Stimulated activated CD4-positive, alpha-beta T cell treated with anti-CD3 and anti-CD28 coated beads, Interleukin-1b, Interleukin-23, amount 100 ng/mL, for 48 hours (primary cell): ENCODE results near the gene HSPG2.
"Not testable (repeated sequence)": the region's sequence is repeated elsewhere in the genome, so short reads cannot be mapped to it uniquely, and the experiment has no call there.

Experiments
- DNase-seq: peaks from one replicate; pipeline ENCODE4 v3.0.0-alpha.2; 2020

The HSPG2 gene

DNA sequence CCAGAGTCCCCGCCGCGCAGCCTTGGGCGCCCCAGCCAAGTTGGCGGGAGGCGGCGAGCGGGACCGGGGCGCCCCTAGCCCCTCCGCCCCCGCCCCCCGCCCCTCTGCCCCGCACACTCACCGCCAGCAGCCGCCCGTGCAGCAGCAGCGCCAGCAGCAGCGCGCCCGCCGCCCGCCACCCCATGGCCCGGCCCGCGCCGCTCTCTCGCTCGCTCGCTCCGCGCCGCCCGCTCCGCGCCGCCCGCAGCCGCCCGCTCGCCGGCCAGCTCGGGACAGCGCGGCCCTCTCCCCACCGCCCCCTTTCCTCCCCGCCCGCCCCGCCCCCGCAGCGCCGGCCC is at the start of gene HSPG2:
TSS of gene HSPG2 (minus strand) at position 277 of the 338 bp plus-strand sequence. CDS start at position 184, 93 bp downstream.
- DNase-seq: no peak

DNA sequence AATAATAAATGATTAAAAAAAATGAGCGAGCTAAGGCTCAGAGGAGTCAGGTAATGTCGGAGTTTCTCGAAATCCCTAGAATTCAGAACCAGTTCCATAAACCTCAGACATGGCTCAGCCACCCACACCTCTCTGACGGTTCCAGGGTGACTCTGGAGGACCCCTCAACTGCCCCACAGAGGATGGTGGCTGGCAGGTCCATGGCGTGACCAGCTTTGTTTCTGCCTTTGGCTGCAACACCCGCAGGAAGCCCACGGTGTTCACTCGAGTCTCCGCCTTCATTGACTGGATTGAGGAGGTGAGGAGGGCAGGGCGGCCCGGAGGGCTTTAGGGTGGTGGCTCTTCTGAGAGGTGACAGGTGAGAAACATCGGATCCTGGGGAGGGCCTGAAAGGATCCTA is 49.3 kb upstream of the HSPG2 start:
- DNase-seq: not testable (repeated sequence)

DNA sequence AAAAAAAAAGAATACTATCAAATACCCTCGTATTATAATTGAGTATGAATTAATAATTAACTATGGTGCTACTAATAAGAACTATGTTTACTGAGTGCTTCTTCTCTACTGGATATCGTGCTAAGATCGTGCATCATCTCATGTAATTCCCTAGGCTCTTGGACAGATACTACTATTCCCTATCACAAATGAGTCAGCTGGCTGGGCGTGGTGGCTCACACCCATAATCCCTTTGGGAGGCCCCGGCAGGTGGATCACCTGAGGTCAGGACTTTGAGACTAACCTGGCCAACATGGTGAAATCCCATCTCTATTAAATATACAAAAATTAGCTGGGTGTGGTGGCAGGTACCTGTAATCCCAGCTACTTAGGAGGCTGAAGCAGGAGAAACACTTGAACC is 48.8 kb upstream of the HSPG2 start:
- DNase-seq: not testable (repeated sequence)

DNA sequence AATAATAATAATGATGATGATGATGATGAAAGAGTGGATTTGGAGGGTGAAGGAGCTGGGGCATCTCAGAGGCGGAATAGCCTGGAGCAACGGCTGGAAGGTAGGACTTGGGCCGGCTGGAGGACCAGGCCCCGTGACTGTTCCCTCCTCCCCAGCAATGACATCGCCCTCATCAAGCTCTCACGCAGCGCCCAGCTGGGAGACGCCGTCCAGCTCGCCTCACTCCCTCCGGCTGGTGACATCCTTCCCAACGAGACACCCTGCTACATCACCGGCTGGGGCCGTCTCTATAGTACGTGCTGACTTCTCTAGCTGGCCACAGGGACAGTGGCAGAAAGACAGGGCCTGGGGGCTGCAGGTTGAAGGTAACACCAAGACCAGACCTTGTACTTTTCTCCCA is 46.4 kb upstream of the HSPG2 start:
- DNase-seq: not testable (repeated sequence)

DNA sequence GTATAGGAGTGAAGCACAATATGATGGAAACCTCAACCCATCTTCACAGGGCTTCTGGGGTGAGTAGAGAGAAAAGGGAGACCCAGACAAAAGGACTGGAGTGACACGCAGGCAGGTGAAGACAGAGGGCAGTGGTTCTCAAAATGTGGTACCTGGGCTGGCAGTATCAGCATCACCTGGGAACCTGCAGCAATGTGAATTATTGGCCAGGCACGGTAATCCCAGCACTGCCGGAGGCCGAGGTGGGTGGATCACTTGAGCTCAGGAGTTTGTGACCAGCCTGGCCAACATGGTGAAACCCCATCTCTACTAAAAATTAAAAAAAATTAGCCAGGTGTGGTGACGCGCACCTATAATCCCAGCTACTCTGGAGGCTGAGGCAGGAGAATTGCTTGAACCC is 45.0 kb upstream of the HSPG2 start:
- not testable (repeated sequence) for DNase-seq

DNA sequence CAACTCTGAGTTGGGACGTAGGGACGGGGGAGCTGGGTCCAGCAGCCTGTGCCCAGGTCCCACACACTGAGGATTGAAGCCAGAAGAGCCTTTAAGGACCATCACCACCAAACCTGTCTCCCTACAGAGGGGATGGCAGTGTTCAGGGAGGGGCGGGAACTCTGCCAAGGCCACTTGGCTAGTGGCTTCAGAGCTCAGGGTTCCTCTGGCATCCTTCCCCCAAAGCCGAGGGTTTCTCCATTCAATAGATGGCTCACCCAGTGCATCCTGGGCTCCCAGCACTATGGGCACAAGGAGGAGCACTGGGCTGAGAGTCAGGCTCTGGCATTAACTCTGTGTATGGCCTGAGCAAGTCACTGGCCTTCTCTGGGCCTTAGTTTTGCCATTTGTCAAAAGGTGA is 44.1 kb upstream of the HSPG2 start:
- DNase-seq: not testable (repeated sequence)

DNA sequence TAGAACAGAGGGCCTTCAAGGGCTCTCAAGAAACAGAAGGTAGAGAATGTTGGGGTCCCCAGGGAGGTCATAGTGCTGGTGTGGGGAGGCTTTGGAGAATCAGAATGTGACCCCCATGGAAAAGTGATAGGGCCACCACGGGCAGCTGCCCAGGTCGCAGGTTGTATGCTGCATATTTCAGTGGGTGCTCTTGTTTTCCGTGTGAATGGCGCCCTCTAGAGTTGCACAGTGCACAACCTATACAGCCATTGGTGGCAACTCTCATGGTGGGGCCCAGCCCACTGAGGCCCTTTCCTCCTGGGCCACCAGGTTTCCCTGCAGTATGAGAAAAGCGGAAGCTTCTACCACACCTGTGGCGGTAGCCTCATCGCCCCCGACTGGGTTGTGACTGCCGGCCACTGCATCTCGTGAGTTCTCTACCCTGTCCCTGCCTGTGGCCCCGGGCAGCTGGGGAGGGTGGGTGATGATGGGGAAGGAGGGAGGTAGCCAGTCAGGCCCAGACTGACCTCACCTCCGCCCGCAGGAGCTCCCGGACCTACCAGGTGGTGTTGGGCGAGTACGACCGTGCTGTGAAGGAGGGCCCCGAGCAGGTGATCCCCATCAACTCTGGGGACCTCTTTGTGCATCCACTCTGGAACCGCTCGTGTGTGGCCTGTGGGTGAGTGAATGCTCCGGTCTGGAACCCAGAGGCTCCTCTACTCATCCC is 43.6 kb upstream of the HSPG2 start:
- not testable (repeated sequence) for DNase-seq

DNA sequence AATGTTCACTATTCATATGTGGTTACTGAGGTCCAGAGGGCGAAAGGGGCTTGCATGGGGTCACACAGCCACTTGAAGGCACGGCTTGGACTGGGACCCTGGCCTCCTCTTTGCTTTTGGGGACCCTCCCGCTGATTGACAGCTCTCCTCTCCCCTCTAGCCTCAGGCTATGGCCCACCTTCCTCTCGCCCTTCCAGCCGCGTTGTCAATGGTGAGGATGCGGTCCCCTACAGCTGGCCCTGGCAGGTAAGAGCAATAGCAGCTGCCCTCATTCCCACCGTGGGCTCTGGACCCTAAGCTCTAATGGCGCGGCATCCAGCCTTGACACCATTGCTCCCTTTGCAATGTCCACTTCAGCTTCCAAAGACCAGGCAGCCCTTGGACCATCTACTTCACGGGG is 41.1 kb upstream of the HSPG2 start:
- DNase-seq: not testable (repeated sequence)

DNA sequence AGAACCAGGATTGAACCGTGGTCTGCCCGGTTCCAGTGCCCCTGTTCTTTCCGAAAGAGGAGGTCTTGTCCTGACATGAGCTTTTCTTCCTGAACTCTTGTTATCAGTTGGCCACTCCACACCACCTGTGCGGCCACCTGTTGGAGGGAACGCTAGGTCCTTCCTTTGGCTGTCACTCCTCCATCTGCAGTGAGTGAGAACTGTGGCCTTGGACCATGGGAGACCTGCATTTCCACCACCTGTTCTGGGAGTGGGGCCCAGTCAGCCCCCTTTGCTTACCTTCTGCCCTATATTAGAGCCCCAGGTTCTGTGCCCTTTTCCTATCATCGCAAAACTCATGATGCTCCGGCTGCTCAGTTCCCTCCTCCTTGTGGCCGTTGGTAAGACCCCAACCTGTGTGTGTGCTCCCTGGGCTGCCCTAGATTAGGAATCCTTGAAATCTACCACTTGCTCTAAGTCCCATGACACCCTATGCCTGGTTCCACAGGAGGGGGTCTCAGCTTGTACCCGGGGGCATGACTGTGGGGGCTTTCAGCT is 39.7 kb upstream of the HSPG2 start, which contains the start of gene CELA3B:
TSS of gene CELA3B (plus strand) at position 320 of the 537 bp plus-strand sequence. CDS start at position 338, 18 bp downstream.
- DNase-seq: not testable (repeated sequence)

DNA sequence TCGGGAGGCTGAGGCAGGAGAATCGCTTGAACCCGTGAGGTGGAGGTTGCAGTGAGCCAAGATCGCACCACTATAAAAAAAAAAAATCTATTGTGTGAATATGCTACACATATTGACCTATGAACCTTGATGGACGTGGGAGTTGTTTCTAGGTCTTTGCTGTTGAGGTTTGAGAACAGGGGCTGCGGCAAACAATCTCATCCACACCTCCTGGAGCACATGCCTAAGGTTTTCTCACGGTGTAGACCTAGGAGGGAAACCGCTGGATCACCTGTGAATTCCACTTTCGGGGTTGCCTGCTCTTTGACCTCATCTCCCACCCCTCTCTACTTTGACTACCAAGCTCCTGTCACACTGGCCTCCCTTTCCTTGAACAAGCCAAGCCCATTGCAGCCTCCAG is 38.2 kb upstream of the HSPG2 start:
- DNase-seq: not testable (repeated sequence)

DNA sequence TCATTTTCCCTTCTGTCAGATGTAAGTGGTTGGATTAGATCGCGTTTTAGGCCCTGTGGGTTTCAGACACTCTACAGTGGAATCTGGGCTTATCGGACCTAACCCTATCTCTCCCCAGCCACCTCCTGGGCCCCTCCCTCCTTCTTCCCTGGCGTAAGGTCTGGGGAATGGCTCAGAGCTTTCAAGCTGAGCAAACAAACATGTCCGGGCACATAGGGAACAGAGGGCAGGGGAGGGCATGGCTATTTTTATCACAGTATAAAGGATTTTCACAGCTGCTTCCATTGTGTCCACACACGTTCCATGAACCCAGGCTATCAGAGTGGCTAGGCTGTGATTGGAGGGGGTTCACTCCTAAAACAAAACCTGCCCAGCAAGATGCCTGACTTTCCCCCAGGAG is 37.6 kb upstream of the HSPG2 start:
- DNase-seq: not testable (repeated sequence)

DNA sequence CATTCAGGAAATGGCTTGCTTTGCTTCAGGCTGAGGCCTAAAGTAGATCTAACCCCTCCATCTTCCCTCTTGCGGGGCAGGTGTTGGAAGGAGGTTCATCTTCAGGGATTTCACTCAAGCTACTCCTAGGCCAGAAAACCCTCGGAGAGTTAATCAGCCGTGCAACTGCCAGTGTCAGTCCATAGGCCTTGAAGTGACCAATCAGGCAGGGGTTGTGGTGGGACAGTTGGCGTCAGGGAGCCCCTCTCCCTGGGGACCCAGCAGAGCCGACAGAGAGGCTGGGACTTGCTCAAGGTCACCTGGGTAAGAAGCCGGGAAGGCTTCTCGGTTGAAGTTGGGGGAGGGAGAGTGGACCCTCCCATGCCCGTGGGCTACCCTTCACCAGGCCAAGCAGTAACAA is 36.8 kb upstream of the HSPG2 start:
- not testable (repeated sequence) for DNase-seq

DNA sequence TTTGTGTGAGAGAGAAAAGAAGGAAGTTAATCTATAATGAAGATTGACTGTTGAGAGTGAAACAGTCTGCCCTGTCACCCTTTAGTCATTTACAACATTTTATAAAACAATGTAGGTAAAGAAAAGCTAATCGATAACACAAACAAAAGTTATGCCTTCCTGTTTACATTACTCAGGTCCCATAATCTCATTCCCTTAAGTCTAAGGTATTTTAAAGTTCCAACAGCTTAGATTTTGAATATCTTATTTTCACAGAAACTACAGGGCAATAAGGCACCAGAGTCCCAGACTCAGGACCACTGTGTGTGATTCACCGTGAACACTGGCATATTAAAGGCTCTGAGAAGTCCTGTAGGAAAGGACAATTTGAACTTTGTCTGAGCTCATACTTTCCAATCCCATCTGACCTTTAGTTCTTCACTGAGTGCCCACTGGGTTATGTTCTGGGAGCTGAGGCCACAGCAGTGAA is 35.9 kb upstream of the HSPG2 start:
- not testable (repeated sequence) for DNase-seq

DNA sequence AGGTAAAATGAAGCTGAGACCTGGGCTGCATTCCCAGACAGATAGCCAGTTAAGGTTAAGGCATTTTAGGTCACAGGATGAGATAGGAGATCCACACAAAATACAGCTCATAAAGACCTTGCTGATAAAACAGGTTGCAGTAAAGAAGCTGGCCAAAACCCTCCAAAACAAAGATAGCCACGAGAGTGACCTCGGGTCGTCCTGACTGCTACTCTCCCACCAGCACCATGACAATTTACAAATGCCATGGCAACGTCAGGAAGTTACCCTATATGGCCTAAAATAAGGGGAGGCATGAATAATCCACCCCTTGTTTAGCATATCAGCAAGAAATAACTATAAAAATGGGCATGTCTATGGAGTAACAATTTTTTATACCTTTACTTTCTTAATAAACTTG is 33.4 kb upstream of the HSPG2 start:
- not testable (repeated sequence) for DNase-seq

DNA sequence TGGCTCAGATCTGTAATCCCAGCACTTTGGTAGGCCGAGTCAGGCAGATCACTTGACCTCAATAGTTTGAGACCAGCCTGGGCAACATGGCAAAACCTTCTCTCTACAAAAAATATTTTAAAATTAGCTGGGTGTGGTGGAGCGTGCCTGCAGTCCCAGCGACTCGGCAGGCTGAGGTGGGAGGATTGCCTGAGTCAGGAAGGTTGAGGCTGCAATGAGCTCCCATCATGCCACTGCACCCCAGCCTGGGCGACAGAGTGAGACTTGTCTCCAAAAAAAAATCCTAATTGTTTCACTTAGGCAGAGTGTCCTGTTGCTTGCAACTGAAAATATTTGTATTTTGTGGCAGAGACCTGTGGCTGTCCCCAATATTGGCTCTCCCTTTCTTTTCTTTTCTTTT is 32.0 kb upstream of the HSPG2 start:
- not testable (repeated sequence) for DNase-seq

DNA sequence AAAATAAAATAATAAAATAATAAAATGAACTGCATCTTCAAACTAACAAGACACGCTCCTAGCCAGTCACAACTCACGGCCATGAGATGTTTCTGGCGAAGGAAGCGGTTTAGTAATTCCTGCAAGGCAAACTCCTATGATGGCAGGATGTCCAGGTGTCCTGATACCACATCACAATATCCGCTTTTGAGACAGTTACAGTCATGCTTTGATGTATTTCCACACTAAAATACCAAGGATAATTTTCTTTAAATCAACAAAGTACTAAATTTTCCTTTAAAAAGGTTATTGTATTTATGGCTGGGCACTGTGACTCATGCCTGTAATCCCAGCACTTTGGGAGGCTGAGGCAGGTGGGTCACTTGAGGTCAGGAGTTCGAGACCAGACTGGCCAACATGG is 30.1 kb upstream of the HSPG2 start:
- not testable (repeated sequence) for DNase-seq

DNA sequence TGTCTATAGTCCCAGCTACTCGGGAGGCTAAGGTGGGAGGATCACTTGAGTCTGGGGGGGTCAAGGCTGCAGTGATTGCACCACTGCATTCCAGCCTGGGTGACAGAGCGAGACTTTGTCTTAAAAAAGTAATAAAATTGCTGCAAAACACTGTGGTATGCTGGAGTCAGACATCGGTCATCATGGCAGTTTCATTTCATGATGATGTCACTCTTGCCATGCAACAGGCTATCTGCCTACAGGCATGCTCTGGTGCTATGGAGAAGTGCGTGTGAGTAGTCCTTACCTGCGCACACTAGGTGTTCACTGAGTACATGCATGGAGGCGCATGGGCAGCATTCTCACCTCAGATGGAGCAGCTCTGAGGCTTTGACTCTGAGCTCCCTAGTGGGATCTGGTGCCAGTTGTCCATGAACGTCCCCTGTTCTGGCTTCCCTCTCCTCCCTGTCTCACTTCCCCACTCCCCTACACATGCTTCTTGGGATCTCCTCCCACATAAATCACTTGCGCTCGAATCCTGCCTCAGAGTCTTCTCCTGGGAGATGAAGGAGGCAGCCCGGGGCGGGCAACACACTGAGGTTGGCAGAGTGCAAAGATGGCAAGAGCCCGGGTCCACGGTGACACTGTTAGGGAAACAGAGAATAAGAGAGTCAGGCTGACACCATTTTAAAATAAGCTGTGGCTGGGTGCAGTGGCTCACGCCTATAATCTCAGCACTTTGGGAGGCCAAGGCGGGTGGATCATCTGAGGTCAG is 29.3 kb upstream of the HSPG2 start:
- peak; percentile 6 for DNase-seq

DNA sequence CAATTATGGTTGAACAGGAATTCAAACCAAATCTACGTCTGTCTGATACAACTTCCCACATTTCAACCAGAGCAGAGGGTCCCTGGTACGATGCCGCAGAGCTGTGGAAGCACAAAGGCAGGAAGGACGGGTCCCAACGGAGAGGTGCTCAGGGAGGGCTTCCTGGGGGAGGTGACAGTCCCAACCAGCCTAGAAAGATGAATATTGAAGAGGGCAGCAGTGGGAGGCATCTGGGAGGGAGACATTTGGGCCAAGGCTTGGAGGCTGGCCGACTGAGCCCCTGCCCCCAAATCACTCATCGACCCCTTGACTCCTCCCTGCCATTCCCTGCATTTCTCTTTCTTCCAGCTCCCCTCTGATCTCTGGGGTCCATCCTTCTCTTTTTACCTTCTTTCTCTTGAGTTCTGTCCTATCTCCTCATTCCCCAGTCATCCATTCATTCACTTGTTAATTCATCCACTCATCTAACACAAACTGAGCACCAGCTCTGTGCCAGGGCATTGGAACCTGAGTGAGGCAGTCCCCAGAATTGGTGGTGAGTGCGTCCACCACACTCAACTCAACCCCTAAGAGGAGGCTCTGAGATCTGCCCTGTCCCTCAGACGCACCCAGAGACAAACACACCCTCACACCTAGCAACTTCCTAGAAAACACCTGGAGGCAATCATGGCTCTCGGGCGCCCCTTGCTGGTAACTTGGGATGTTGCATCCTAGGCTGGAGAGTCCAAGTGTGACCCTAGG is 26.5 kb upstream of the HSPG2 start:
- peak; percentile 81 for DNase-seq

DNA sequence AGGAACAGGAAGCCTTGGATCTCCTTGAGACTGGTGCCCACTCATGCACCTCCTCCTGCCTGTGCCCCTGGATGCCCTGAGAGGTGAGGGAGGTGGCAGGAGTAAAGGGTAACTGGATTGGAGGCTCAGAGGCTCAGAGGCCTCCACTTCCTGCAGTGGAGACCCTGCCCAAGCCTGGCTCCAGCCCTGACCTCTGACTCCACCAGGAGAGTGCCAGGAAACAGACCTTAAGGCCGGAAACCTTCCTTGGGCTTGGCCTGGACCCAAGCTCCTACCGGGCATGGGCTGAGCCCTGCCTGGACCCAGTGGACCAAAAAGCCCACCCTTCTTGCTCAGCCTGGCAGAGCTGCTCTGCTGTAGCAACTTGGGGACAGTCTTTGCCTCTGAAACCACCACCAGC is 24.7 kb upstream of the HSPG2 start:
- DNase-seq: no peak

DNA sequence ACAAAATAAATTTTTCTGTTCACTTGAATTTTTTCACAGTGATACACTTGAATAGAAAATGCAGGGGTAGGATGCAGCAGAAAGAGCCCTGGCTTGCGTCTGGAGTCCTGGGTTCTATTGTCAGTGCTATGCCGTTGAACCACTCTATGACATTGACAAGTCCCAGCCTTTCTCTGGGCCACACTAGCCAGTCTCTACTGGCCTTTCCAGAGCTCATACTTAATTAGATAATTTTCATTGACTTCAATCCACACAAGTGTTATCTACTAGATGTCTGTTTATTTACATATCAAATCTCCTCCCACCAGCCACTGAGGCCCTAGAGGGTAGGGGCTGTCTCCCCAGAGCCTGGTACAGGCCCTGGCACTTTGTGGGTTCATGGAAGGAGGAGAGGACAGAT is 24.2 kb upstream of the HSPG2 start:
- no peak for DNase-seq

DNA sequence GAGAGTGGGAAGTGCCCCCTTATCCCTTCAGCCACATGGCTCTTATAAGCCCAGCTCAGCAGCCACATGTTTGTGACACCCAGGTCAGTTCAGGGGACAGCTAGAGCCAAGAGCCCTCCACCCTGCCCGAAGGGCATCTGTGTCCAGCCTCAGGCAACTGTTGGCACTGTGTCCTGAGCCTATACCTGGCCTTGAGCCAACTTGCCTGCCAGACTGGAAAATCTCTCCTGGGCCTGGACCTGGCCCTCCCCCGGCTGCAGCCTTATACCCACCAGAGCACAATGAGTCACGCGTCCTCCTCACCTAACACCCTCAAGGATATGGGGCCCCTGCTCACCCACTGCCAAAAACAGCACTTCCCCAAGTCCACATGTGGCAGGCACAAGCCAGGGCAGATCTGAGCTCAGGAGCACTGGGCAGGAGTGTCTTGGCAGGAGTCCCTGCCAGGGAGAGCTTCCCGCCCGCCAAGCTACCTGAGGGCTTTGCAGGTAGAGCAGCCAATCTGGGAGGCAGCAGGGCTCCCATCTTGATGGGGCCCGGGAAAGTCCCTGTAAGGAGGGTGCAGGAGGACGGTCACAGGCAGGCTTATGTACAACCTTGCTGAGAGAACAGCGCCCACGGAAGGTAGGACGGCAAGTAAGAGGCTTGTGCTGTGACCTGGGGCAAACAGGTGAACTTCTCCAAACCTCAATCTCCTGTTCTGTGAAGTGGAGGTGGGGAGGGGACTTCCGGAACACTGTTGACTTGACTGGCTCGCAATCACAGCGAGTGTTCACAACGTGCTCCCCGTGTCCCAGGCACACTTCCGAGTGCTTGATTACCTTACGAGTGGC is 19.8 kb upstream of the HSPG2 start:
- DNase-seq: peak; percentile 39
